ENCODE results near the gene TRIO. TPM values are rescaled to one million over a fixed set of nuclear protein-coding genes. Genes with fewer than 3 reads are reported as not detected.

TRIO gene
- total RNA-seq, 1 experiment from 2014 or later = 88.8 TPM

DNA sequence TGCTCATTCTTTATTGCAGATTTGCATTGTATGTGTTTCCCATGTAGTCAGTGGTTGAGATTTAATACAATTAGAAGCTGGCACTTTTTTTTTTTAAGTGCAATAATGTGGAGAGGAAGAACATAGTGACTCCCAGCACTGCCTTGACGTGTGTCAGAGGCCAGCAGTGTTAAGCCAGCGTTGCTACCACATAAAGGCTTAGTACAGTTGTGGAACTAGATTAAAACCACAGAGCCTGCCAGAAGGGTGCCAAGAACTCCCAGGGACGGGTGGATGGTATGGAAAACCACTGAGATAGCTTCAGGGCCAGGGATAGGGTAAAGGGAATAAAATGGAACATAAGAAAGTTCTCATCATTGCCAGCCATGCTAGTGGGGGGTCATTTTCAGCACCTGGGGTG is 142.9 kb downstream of the TRIO start:
- H3K4me3 Mint-ChIP-seq = no peak overlapping the region
- DNase-seq (ENCODE audit: low spot score) (no peak), ATAC-seq (no peak)
- H3K4me1 Mint-ChIP-seq = peaks cover 28% of the 10 kb centered on the region
- no peak overlapping the region for H3K27ac Mint-ChIP-seq
- H3K27me3 Mint-ChIP-seq (ENCODE audit: low read depth) = no peaks in the 10 kb centered on the region
- TF ChIP-seq, protein P1, sequence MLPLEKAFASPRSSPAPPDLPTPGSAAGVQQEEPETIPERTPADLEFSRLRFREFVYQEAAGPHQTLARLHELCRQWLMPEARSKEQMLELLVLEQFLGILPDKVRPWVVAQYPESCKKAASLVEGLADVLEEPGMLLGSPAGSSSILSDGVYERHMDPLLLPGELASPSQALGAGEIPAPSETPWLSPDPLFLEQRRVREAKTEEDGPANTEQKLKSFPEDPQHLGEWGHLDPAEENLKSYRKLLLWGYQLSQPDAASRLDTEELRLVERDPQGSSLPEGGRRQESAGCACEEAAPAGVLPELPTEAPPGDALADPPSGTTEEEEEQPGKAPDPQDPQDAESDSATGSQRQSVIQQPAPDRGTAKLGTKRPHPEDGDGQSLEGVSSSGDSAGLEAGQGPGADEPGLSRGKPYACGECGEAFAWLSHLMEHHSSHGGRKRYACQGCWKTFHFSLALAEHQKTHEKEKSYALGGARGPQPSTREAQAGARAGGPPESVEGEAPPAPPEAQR (CRISPR knock-in tag; IDR thresholded peaks at IDR 0.05) = no peak
- TF ChIP-seq, protein P2, sequence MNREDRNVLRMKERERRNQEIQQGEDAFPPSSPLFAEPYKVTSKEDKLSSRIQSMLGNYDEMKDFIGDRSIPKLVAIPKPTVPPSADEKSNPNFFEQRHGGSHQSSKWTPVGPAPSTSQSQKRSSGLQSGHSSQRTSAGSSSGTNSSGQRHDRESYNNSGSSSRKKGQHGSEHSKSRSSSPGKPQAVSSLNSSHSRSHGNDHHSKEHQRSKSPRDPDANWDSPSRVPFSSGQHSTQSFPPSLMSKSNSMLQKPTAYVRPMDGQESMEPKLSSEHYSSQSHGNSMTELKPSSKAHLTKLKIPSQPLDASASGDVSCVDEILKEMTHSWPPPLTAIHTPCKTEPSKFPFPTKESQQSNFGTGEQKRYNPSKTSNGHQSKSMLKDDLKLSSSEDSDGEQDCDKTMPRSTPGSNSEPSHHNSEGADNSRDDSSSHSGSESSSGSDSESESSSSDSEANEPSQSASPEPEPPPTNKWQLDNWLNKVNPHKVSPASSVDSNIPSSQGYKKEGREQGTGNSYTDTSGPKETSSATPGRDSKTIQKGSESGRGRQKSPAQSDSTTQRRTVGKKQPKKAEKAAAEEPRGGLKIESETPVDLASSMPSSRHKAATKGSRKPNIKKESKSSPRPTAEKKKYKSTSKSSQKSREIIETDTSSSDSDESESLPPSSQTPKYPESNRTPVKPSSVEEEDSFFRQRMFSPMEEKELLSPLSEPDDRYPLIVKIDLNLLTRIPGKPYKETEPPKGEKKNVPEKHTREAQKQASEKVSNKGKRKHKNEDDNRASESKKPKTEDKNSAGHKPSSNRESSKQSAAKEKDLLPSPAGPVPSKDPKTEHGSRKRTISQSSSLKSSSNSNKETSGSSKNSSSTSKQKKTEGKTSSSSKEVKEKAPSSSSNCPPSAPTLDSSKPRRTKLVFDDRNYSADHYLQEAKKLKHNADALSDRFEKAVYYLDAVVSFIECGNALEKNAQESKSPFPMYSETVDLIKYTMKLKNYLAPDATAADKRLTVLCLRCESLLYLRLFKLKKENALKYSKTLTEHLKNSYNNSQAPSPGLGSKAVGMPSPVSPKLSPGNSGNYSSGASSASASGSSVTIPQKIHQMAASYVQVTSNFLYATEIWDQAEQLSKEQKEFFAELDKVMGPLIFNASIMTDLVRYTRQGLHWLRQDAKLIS (CRISPR knock-in tag; IDR thresholded peaks at IDR 0.05; ENCODE audit: borderline replicate concordance) = no peak
- TF ChIP-seq ESRRA (CRISPR knock-in tag; IDR thresholded peaks at IDR 0.05; ENCODE audit: borderline replicate concordance) = no peak
- no peak for TF ChIP-seq ZNF232 (CRISPR knock-in tag; IDR thresholded peaks at IDR 0.05)
- TF ChIP-seq RELA (CRISPR knock-in tag; IDR thresholded peaks at IDR 0.05; ENCODE audit: borderline replicate concordance) = no peak
- no peak for TF ChIP-seq HMGA2 (CRISPR knock-in tag; IDR thresholded peaks at IDR 0.05)
- TF ChIP-seq, protein P3, sequence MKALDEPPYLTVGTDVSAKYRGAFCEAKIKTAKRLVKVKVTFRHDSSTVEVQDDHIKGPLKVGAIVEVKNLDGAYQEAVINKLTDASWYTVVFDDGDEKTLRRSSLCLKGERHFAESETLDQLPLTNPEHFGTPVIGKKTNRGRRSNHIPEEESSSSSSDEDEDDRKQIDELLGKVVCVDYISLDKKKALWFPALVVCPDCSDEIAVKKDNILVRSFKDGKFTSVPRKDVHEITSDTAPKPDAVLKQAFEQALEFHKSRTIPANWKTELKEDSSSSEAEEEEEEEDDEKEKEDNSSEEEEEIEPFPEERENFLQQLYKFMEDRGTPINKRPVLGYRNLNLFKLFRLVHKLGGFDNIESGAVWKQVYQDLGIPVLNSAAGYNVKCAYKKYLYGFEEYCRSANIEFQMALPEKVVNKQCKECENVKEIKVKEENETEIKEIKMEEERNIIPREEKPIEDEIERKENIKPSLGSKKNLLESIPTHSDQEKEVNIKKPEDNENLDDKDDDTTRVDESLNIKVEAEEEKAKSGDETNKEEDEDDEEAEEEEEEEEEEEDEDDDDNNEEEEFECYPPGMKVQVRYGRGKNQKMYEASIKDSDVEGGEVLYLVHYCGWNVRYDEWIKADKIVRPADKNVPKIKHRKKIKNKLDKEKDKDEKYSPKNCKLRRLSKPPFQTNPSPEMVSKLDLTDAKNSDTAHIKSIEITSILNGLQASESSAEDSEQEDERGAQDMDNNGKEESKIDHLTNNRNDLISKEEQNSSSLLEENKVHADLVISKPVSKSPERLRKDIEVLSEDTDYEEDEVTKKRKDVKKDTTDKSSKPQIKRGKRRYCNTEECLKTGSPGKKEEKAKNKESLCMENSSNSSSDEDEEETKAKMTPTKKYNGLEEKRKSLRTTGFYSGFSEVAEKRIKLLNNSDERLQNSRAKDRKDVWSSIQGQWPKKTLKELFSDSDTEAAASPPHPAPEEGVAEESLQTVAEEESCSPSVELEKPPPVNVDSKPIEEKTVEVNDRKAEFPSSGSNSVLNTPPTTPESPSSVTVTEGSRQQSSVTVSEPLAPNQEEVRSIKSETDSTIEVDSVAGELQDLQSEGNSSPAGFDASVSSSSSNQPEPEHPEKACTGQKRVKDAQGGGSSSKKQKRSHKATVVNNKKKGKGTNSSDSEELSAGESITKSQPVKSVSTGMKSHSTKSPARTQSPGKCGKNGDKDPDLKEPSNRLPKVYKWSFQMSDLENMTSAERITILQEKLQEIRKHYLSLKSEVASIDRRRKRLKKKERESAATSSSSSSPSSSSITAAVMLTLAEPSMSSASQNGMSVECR (CRISPR knock-in tag; IDR thresholded peaks at IDR 0.05; ENCODE audit: borderline replicate concordance) = no peak
- TF ChIP-seq ZNF396 (CRISPR knock-in tag; IDR thresholded peaks at IDR 0.05; ENCODE audit: borderline replicate concordance) = no peak
- no peak for TF ChIP-seq RORB (CRISPR knock-in tag; IDR thresholded peaks at IDR 0.05)
- TF ChIP-seq PRRX2 (CRISPR knock-in tag; IDR thresholded peaks at IDR 0.05) = no peak
- TF ChIP-seq CBFB (CRISPR knock-in tag; IDR thresholded peaks at IDR 0.05; ENCODE audit: low read depth) = no peak
- TF ChIP-seq, protein P4, sequence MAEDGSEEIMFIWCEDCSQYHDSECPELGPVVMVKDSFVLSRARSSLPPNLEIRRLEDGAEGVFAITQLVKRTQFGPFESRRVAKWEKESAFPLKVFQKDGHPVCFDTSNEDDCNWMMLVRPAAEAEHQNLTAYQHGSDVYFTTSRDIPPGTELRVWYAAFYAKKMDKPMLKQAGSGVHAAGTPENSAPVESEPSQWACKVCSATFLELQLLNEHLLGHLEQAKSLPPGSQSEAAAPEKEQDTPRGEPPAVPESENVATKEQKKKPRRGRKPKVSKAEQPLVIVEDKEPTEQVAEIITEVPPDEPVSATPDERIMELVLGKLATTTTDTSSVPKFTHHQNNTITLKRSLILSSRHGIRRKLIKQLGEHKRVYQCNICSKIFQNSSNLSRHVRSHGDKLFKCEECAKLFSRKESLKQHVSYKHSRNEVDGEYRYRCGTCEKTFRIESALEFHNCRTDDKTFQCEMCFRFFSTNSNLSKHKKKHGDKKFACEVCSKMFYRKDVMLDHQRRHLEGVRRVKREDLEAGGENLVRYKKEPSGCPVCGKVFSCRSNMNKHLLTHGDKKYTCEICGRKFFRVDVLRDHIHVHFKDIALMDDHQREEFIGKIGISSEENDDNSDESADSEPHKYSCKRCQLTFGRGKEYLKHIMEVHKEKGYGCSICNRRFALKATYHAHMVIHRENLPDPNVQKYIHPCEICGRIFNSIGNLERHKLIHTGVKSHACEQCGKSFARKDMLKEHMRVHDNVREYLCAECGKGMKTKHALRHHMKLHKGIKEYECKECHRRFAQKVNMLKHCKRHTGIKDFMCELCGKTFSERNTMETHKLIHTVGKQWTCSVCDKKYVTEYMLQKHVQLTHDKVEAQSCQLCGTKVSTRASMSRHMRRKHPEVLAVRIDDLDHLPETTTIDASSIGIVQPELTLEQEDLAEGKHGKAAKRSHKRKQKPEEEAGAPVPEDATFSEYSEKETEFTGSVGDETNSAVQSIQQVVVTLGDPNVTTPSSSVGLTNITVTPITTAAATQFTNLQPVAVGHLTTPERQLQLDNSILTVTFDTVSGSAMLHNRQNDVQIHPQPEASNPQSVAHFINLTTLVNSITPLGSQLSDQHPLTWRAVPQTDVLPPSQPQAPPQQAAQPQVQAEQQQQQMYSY (CRISPR knock-in tag; IDR thresholded peaks at IDR 0.05) = no peak
- TF ChIP-seq, protein P5, sequence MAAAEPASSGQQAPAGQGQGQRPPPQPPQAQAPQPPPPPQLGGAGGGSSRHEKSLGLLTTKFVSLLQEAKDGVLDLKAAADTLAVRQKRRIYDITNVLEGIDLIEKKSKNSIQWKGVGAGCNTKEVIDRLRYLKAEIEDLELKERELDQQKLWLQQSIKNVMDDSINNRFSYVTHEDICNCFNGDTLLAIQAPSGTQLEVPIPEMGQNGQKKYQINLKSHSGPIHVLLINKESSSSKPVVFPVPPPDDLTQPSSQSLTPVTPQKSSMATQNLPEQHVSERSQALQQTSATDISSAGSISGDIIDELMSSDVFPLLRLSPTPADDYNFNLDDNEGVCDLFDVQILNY (CRISPR knock-in tag; IDR thresholded peaks at IDR 0.05) = no peak
- TF ChIP-seq ZNF416 (CRISPR knock-in tag; IDR thresholded peaks at IDR 0.05) = no peak
- POLR2A ChIA-PET = no interaction called here
- CTCF ChIA-PET = interaction anchor here (0.7 kb wide), 1 partner anchor 178 kb away, joined by 3 read pairs; no protein-coding TSS in a partner anchor
- no peaks in the 10 kb centered on the region for H3K9me3 Mint-ChIP-seq
- peaks cover 12% of the 10 kb centered on the region for H3K36me3 Mint-ChIP-seq
